Breast epithelium (tissue), 3 donors: ENCODE data around the gene PDHB.

ENCODE experiments used
- POLR2A ChIP-seq: fragments of 450-650 bp; IDR thresholded peaks from one replicate; pipeline ENCODE4 v1.6.1; 2016; ENCODE audit warnings: antibody characterized with exemption, mild to moderate bottlenecking, moderate library complexity
- POLR2AphosphoS5 ChIP-seq, 3 donors: sonication (generic); formaldehyde crosslinking; IDR thresholded peaks; one replicate each; pipeline ENCODE4 v1.6.1; 2017; ENCODE audit warnings: antibody characterized with exemption in 3 of 3
- TF ChIP-seq, protein P1 (sequence below), 3 donors: fragments of 450-650 bp; IDR thresholded peaks; one replicate each; pipeline ENCODE4 v1.5.1; 2016 to 2017; ENCODE audit warnings: antibody characterized with exemption in 3 of 3, mild to moderate bottlenecking in 3 of 3, moderate library complexity in 3 of 3

DNA sequence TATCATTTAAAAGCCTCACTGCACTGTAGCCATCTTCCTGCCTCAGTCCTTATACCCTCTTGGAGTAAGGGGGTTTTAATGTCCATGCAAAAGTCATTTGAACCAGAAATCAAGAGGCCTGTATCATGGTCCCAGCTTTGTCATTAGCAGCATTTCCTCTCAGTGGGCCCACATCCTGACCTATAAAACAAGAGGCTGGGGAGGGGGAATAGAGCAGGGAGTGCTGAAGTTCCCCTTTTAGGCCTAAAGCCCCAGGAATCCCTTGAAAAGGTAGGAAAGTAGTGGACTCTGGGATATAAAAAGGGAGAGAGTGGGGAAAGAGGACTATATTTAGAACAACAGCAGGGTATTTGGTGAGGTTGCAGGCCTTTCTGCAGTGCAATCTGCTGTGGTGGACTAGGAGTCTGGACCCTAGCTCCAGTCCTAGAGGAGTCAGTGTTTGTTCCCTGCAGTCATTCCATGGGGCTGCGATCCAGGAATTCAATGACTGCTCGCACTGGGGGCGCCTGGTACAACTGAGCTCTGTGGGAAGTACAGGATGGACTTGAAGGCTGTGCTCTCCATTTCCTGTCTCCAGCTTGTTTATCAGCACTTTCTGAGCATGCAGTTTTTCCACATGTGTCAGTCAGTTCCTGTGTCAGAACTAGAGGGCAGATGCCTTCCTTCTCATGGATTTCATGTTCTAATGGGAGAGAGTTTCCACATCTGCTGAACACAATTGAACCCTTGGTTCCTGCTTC lies 46.8 kb downstream of the PDHB start:
- TF ChIP-seq, protein P1, sequence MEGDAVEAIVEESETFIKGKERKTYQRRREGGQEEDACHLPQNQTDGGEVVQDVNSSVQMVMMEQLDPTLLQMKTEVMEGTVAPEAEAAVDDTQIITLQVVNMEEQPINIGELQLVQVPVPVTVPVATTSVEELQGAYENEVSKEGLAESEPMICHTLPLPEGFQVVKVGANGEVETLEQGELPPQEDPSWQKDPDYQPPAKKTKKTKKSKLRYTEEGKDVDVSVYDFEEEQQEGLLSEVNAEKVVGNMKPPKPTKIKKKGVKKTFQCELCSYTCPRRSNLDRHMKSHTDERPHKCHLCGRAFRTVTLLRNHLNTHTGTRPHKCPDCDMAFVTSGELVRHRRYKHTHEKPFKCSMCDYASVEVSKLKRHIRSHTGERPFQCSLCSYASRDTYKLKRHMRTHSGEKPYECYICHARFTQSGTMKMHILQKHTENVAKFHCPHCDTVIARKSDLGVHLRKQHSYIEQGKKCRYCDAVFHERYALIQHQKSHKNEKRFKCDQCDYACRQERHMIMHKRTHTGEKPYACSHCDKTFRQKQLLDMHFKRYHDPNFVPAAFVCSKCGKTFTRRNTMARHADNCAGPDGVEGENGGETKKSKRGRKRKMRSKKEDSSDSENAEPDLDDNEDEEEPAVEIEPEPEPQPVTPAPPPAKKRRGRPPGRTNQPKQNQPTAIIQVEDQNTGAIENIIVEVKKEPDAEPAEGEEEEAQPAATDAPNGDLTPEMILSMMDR (IDR thresholded peaks at IDR 0.05) = no peak
- TF ChIP-seq POLR2A (no peak), POLR2AphosphoS5 (IDR thresholded peaks at IDR 0.05) (no peak)
